Activated naive CD8-positive, alpha-beta T cell treated with anti-CD3 and anti-CD28 coated beads, Interleukin-2, amount 50 U/mL, for 24 hours (primary cell): ENCODE results near the gene CHRM2.

ENCODE experiments used
- ATAC-seq: fragments of 150-1000 bp; cut with Tn5 transposase; one replicate; pipeline ENCODE4 v1.10.0; 2021
- DNase-seq: peaks from one replicate; pipeline ENCODE4 v3.0.0; 2021
- H3K27ac Mint-ChIP-seq: one replicate; pipeline ENCODE4 v1.8.0; 2021; ENCODE audit warnings: mild to moderate bottlenecking, mixed read lengths
- H3K27me3 Mint-ChIP-seq: one replicate; pipeline ENCODE4 v1.8.0; 2021; ENCODE audit warnings: mixed read lengths
- H3K36me3 Mint-ChIP-seq: one replicate; pipeline ENCODE4 v1.8.0; 2021; ENCODE audit warnings: low read depth, mixed read lengths
- H3K4me1 Mint-ChIP-seq: one replicate; pipeline ENCODE4 v1.8.0; 2021; ENCODE audit warnings: mixed read lengths
- H3K4me3 Mint-ChIP-seq: one replicate; pipeline ENCODE4 v1.8.0; 2021; ENCODE audit warnings: mild to moderate bottlenecking, moderate library complexity, mixed read lengths
- H3K9me3 Mint-ChIP-seq: one replicate; pipeline ENCODE4 v1.8.0; 2021; ENCODE audit warnings: mixed read lengths

CHRM2 gene

DNA sequence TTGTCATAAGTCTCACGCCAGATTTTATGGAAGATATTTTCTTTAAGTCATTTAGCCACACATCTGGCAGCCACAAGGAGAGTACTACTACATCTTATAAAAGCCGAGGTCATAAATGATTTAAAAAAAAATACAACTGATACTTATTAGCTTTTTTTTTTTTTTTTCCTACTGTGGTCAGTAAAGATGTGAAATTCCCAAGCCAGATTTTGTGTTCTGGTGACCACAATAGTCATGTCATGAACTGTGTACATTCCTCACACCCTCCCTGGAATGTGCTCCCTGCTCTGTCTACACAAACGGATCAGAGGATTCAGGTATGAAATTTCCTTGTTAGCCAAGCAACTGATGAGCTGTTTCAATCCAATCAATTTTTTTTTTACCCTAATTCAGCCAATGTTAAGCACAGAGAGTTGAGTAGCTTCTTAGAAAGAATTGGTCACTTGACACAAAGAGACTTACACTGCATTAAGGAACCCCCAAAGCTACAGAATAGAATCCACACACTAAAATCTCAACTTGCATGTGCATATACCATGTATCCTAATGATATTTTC is 54.7 kb downstream of the CHRM2 start:
- Mint-ChIP-seq H3K27me3 (no peaks in the 10 kb centered on the region), H3K4me3 (no peak overlapping the region), H3K4me1 (no peaks in the 10 kb centered on the region), H3K9me3 (peaks cover 5% of the 10 kb centered on the region), H3K36me3 (no peaks in the 10 kb centered on the region), H3K27ac (no peak overlapping the region)
- no peak for ATAC-seq
- no peak for DNase-seq

- no peaks in the 10 kb centered on the region for H3K36me3 Mint-ChIP-seq
- no peaks in the 10 kb centered on the region for H3K27me3 Mint-ChIP-seq
- no peaks in the 10 kb centered on the region for H3K4me1 Mint-ChIP-seq
- no peaks in the 10 kb centered on the region for H3K9me3 Mint-ChIP-seq
- no peak for ATAC-seq
- no peak overlapping the region for H3K27ac Mint-ChIP-seq
- no peak overlapping the region for H3K4me3 Mint-ChIP-seq
- DNase-seq: no peak
These were observed 56.6 kb downstream of the CHRM2 start for GRCh38 chr7:136925044-136925443.

GRCh38 chr7:136925556-136925955 is 57.1 kb downstream of the CHRM2 start:
- H3K36me3 Mint-ChIP-seq: no peaks in the 10 kb centered on the region
- no peak for ATAC-seq

GRCh38 chr7:136931169-136931867 is 62.9 kb downstream of the CHRM2 start:
- H3K27me3 Mint-ChIP-seq: no peaks in the 10 kb centered on the region
- DNase-seq (no peak), ATAC-seq (no peak)
- H3K4me1 Mint-ChIP-seq: no peaks in the 10 kb centered on the region
- peaks cover 4% of the 10 kb centered on the region for H3K9me3 Mint-ChIP-seq
- no peaks in the 10 kb centered on the region for H3K36me3 Mint-ChIP-seq
- H3K27ac Mint-ChIP-seq: no peak overlapping the region
- no peak overlapping the region for H3K4me3 Mint-ChIP-seq

More at GRCh38 chr7:136925556-136925955, 57.1 kb downstream of the CHRM2 start:
- Mint-ChIP-seq H3K9me3 (no peaks in the 10 kb centered on the region), H3K27ac (no peak overlapping the region), H3K4me3 (no peak overlapping the region), H3K4me1 (no peaks in the 10 kb centered on the region), H3K27me3 (no peaks in the 10 kb centered on the region)
- no peak for DNase-seq

DNA sequence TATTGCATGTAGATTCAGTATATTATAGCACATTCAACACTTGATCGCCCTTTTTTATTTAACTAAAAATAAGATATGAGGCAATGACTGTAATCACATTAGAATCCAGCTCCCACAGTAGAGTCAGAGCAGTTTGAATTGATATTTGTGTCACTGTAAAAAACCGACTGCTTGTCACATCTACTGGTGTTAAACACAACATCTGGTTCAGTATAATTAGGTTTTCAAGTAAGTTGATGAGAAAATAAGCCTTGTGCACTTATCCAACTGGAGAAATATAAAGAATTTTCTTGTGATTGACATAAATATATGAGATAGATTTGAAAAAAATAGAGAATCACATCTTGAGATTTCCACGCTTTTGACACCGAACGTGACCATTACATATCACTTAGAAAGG is 69.0 kb downstream of the CHRM2 start:
- no peak for DNase-seq
- Mint-ChIP-seq H3K27me3 (no peaks in the 10 kb centered on the region), H3K9me3 (no peaks in the 10 kb centered on the region), H3K36me3 (no peaks in the 10 kb centered on the region), H3K4me3 (no peak overlapping the region), H3K4me1 (no peaks in the 10 kb centered on the region), H3K27ac (no peak overlapping the region)
- ATAC-seq: no peak

- no peaks in the 10 kb centered on the region for H3K4me1 Mint-ChIP-seq
- DNase-seq (no peak), ATAC-seq (no peak)
These were observed 70.0 kb downstream of the CHRM2 start for GRCh38 chr7:136938476-136938875.

DNA sequence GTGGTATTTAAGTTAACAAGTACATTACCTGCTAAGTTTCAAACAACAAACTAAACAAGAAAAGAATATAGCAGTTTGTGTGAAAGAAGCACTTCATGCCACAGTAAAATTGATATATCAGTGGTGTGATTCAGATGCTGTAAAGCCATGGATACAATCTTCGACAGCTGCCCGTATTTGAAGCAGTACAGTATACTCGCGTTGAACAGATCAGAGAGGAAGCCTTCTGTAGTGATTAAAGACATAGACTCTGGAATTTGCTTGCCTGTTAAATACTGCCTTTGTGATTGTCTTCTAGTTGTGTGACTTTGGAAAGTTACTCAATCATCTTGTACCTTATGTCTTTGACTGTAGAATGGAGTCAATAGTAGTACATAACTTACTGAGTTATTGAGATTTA is 71.7 kb downstream of the CHRM2 start:
- Mint-ChIP-seq H3K9me3 (no peaks in the 10 kb centered on the region), H3K27ac (no peak overlapping the region), H3K4me3 (no peak overlapping the region), H3K4me1 (no peaks in the 10 kb centered on the region), H3K27me3 (no peaks in the 10 kb centered on the region), H3K36me3 (no peaks in the 10 kb centered on the region)
- no peak for DNase-seq
- no peak for ATAC-seq

More at GRCh38 chr7:136938476-136938875, 70.0 kb downstream of the CHRM2 start:
- Mint-ChIP-seq H3K27me3 (no peaks in the 10 kb centered on the region), H3K9me3 (no peaks in the 10 kb centered on the region), H3K4me3 (no peak overlapping the region), H3K27ac (no peak overlapping the region), H3K36me3 (no peaks in the 10 kb centered on the region)

- ATAC-seq (no peak), DNase-seq (no peak)
- H3K4me1 Mint-ChIP-seq: no peaks in the 10 kb centered on the region
- H3K27ac Mint-ChIP-seq: no peak overlapping the region
- H3K4me3 Mint-ChIP-seq: no peak overlapping the region
- no peaks in the 10 kb centered on the region for H3K27me3 Mint-ChIP-seq
- H3K9me3 Mint-ChIP-seq: no peaks in the 10 kb centered on the region
- no peaks in the 10 kb centered on the region for H3K36me3 Mint-ChIP-seq
These were observed 72.5 kb downstream of the CHRM2 start for GRCh38 chr7:136940917-136941316.

DNA sequence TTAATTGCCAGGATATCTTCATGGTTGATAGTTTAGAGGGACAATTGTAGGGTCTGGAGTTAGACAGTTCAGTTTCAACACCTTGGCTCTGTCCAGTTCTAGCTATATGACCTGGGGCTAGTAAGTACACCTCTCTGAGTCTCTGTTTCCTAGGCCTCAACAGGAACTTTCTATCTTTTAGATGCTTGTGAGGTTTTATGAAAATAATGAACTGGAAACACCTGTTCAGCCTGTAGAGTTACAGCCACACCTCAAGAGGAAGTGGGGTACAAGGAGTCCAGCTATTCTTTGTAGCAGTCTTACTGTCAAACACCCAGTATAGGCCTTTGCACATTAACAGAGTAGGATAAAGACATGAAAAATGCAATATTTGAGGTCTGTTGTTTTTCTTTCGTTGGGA is 73.4 kb downstream of the CHRM2 start:
- no peaks in the 10 kb centered on the region for H3K36me3 Mint-ChIP-seq
- no peaks in the 10 kb centered on the region for H3K4me1 Mint-ChIP-seq
- no peak overlapping the region for H3K27ac Mint-ChIP-seq
- no peak for DNase-seq
- H3K4me3 Mint-ChIP-seq: no peak overlapping the region
- no peaks in the 10 kb centered on the region for H3K27me3 Mint-ChIP-seq
- no peak for ATAC-seq
- H3K9me3 Mint-ChIP-seq: no peaks in the 10 kb centered on the region

GRCh38 chr7:136942401-136942800 is 73.9 kb downstream of the CHRM2 start:
- no peak overlapping the region for H3K4me3 Mint-ChIP-seq
- H3K27ac Mint-ChIP-seq: no peak overlapping the region
- H3K27me3 Mint-ChIP-seq: no peaks in the 10 kb centered on the region
- H3K9me3 Mint-ChIP-seq: no peaks in the 10 kb centered on the region
- DNase-seq (no peak), ATAC-seq (no peak)
- H3K4me1 Mint-ChIP-seq: no peaks in the 10 kb centered on the region
- no peaks in the 10 kb centered on the region for H3K36me3 Mint-ChIP-seq

GRCh38 chr7:136942994-136943393 is 74.5 kb downstream of the CHRM2 start:
- no peak for ATAC-seq

DNA sequence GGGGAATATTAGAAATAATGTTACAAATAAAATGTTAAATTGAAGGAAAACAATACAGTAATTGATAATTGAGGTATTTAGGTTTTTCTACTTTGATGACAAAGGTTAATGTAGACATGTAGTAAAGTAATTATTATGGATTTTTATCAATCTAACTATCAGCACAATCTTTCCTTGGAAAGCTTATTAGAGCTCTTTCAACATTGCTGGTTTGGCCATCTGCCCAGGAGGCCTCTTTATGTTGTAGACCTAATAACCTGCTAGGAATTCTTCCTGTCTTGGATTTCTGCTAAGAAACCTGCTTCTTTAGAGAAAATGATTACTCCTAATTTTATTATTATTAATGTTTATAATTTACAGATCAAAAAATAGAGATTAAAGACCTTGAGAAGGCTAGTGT is 78.9 kb downstream of the CHRM2 start:
- Mint-ChIP-seq H3K27ac (no peak overlapping the region), H3K9me3 (peaks cover 4% of the 10 kb centered on the region), H3K27me3 (no peaks in the 10 kb centered on the region), H3K4me3 (no peak overlapping the region), H3K36me3 (no peaks in the 10 kb centered on the region), H3K4me1 (no peaks in the 10 kb centered on the region)
- DNase-seq (no peak), ATAC-seq (no peak)

More at GRCh38 chr7:136942994-136943393, 74.5 kb downstream of the CHRM2 start:
- Mint-ChIP-seq H3K27me3 (no peaks in the 10 kb centered on the region), H3K9me3 (no peaks in the 10 kb centered on the region), H3K4me3 (no peak overlapping the region), H3K27ac (no peak overlapping the region), H3K4me1 (no peaks in the 10 kb centered on the region), H3K36me3 (no peaks in the 10 kb centered on the region)
- DNase-seq: no peak

DNA sequence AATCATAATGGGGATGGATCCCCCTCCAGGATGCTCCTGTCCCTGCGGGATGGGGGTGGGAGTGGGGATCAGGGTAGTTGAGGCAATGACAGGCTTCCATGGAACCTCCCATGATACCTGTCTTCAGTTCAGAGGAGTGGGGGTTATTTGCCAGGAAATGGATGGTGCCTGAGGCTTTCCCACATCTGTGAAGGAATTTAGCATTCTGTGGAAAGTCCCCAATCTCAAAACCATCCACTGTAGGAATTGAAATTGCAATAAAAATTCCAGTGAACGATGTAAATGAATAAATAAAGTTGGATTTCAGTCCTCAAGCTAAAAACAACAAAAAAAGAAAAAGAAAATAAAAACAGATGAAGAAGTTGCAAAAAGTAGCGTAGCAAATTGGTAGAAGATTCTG is 81.9 kb downstream of the CHRM2 start:
- Mint-ChIP-seq H3K27ac (no peak overlapping the region), H3K9me3 (peaks cover 4% of the 10 kb centered on the region), H3K27me3 (no peaks in the 10 kb centered on the region), H3K36me3 (no peaks in the 10 kb centered on the region), H3K4me3 (no peak overlapping the region), H3K4me1 (no peaks in the 10 kb centered on the region)
- ATAC-seq (no peak), DNase-seq (no peak)

DNA sequence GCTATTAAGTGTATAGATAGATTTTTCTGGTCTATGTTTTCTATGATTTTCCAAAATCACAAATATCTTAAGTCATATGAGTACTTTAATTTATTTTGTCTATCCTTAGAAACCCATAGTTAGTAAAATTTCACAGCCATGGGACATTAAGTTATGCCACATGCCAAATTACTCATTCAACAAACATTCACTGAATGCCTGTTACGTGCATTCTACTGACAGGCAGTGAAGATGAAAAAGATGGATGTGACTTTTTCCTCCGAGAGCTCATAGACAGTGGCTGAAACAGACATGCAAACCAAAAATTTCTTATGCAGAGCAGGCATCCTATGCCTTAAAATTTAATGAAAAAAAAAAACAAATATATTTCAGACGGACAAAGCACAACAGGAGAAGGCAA is 84.9 kb downstream of the CHRM2 start:
- Mint-ChIP-seq H3K4me1 (no peaks in the 10 kb centered on the region), H3K4me3 (no peak overlapping the region), H3K9me3 (peaks cover 4% of the 10 kb centered on the region), H3K27ac (no peak overlapping the region), H3K36me3 (no peaks in the 10 kb centered on the region), H3K27me3 (no peaks in the 10 kb centered on the region)
- ATAC-seq (no peak), DNase-seq (no peak)

DNA sequence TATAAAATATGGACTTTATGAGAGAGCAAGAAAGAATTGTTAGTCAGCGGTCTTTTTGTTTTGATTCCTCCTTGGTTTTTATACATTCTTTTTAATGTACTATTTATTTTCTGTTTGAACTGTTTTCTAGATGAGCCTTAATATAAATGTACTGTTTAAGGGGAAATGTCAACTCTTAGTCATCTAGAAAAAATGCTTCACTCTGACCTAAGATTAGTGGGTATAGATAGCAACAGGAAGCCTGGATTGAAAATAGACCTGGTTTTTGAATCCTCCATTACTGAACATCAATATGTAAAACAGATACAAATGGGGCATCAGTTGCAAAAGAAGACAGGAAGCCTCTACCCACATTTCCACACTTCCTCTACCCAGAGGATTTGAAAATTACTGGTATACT is 87.8 kb downstream of the CHRM2 start:
- no peaks in the 10 kb centered on the region for H3K36me3 Mint-ChIP-seq
- DNase-seq: no peak

DNA sequence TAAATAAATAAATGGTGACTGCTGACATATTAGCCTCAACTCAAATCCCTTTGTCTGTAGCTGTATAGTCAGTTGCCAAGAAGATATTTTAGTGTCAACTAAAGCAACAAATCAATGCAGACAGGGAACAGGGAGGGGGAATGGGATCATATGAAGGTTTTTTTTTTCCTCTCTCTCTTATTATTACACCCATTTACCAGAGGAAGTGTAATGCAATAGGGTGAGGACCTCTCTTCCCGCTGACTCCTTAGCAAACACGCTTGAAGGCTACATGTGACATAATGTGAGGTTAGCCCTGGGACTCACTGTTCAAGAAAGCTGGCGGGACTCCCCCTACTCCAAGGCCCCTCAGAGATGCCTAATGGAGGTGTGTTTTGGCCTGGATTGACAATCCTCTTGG is 88.2 kb downstream of the CHRM2 start:
- H3K36me3 Mint-ChIP-seq: no peaks in the 10 kb centered on the region
- H3K27ac Mint-ChIP-seq: no peak overlapping the region
- no peak for DNase-seq
- no peak overlapping the region for H3K4me3 Mint-ChIP-seq
- H3K4me1 Mint-ChIP-seq: no peaks in the 10 kb centered on the region
- H3K27me3 Mint-ChIP-seq: no peaks in the 10 kb centered on the region
- no peak for ATAC-seq
- H3K9me3 Mint-ChIP-seq: peaks cover 8% of the 10 kb centered on the region

More for the DNA sequence above, 87.8 kb downstream of the CHRM2 start:
- H3K4me3 Mint-ChIP-seq: no peak overlapping the region
- no peaks in the 10 kb centered on the region for H3K4me1 Mint-ChIP-seq
- H3K9me3 Mint-ChIP-seq: peaks cover 8% of the 10 kb centered on the region
- H3K27me3 Mint-ChIP-seq: no peaks in the 10 kb centered on the region
- no peak for ATAC-seq
- H3K27ac Mint-ChIP-seq: no peak overlapping the region
